Hematopoietic multipotent progenitor cell treated with erythropoietin and hydrocortisone succinate and interleukin-3 and kit ligand, for 6 days (in vitro differentiated cells): Measurements from ENCODE around the gene ABCF3.
"Not testable (repeated sequence)": the region's sequence is repeated elsewhere in the genome, so short reads cannot be mapped to it uniquely, and the experiment has no call there.

Experiments
- DNase-seq: peaks from one replicate; pipeline ENCODE4 v3.0.0-alpha.2; 2015

Gene ABCF3

GRCh38 chr3:184186184-184186901 is at the start of gene ABCF3:
ABCF3 (plus strand) TSS chr3:184186199; CDS start chr3:184186208, 9 bp downstream.
- DNase-seq = peak; percentile 50

GRCh38 chr3:184140436-184140835 is 45.6 kb upstream of the ABCF3 start:
- DNase-seq = no peak

GRCh38 chr3:184142199-184142598 is 43.8 kb upstream of the ABCF3 start:
- DNase-seq = no peak

GRCh38 chr3:184143327-184143726 is 42.7 kb upstream of the ABCF3 start:
- DNase-seq = no peak

- no peak for DNase-seq
Measured at GRCh38 chr3:184144505-184144904, 41.5 kb upstream of the ABCF3 start.

- DNase-seq = peak; percentile 56
Measured at GRCh38 chr3:184145111-184145524, 40.9 kb upstream of the ABCF3 start.

GRCh38 chr3:184145751-184146270 is 40.2 kb upstream of the ABCF3 start:
- no peak for DNase-seq

- no peak for DNase-seq
Measured at GRCh38 chr3:184148076-184148475, 37.9 kb upstream of the ABCF3 start.

- DNase-seq = no peak
Measured at GRCh38 chr3:184149123-184149522, 36.9 kb upstream of the ABCF3 start.

- DNase-seq = not testable (repeated sequence)
Measured at GRCh38 chr3:184149770-184150169, 36.2 kb upstream of the ABCF3 start.

GRCh38 chr3:184154885-184155643 is 30.9 kb upstream of the ABCF3 start, which contains the start of gene DVL3:
DVL3 (plus strand) TSS chr3:184155377; CDS start chr3:184155636, 259 bp downstream.
- DNase-seq = peak; percentile 54

GRCh38 chr3:184155644-184156521 is 30.1 kb upstream of the ABCF3 start:
- peak; percentile 53 for DNase-seq

- DNase-seq = no peak
Measured at GRCh38 chr3:184156522-184156955, 29.5 kb upstream of the ABCF3 start.

GRCh38 chr3:184157206-184157605 is 28.8 kb upstream of the ABCF3 start:
- DNase-seq = peak; percentile 32

- DNase-seq = no peak
Measured at GRCh38 chr3:184158404-184158803, 27.6 kb upstream of the ABCF3 start.

GRCh38 chr3:184160456-184160855 is 25.5 kb upstream of the ABCF3 start:
- DNase-seq = no peak

- DNase-seq = not testable (repeated sequence)
Measured at GRCh38 chr3:184162571-184163070, 23.4 kb upstream of the ABCF3 start.

- DNase-seq = no peak
Measured at GRCh38 chr3:184164648-184165330, 21.2 kb upstream of the ABCF3 start.

GRCh38 chr3:184165543-184165942 is 20.5 kb upstream of the ABCF3 start:
- no peak for DNase-seq

- DNase-seq = no peak
Measured at GRCh38 chr3:184166671-184167070, 19.3 kb upstream of the ABCF3 start.

- DNase-seq = no peak
Measured at GRCh38 chr3:184167786-184168185, 18.2 kb upstream of the ABCF3 start.
